Right lobe of liver (tissue), 6 donors: Measurements from ENCODE around the gene LRRC8E. TPM values are rescaled to one million over a fixed set of nuclear protein-coding genes. Genes with fewer than 3 reads are reported as not detected.
A peak's percentile ranks its signal among the peaks of the same experiment; 100 is the strongest.

Experiments used
- ATAC-seq, 4 donors: fragments of 200-7000 bp; cut with Tn5 transposase; one replicate each; pipeline ENCODE4 v1.9.1; 2020; ENCODE audit warnings: mild to moderate bottlenecking in 4 of 4, moderate library complexity in 4 of 4
- DNase-seq, 3 donors: peaks; one replicate each; pipeline ENCODE4 v3.0.0-alpha.2; 2020
- H3K27ac ChIP-seq, 3 donors: fragments of 200-600 bp; one replicate each; pipeline ENCODE4 v1.8.0; 2022
- H3K27me3 ChIP-seq, 2 donors: fragments of 200-600 bp; one replicate each; pipeline ENCODE4 v1.8.0; 2022
- H3K36me3 ChIP-seq, 4 donors: fragments of 200-600 bp; sonication (generic) in 1 of 4; one replicate each; pipeline versions ENCODE4 v1.5.1 to v1.8.0; 2017 to 2022; ENCODE audit warnings: control low read depth in 1 of 4
- H3K4me1 ChIP-seq, 4 donors: fragments of 200-600 bp; sonication (generic) in 1 of 4; one replicate each; pipeline versions ENCODE4 v1.5.1 to v1.8.0; 2017 to 2022; ENCODE audit warnings: control low read depth in 1 of 4
- H3K4me3 ChIP-seq, 3 donors: fragments of 200-600 bp; one replicate each; pipeline ENCODE4 v1.8.0; 2022
- H3K9me3 ChIP-seq, 4 donors: fragments of 200-600 bp; sonication (generic) in 1 of 4; one replicate each; pipeline versions ENCODE4 v1.5.1 to v1.8.0; 2017 to 2022; ENCODE audit warnings: control low read depth in 1 of 4
- CTCF ChIP-seq, 4 donors: fragments of 200-600 bp in 3 of 4; fragments of 450-650 bp in 1 of 4; IDR thresholded peaks; one replicate each; pipeline versions ENCODE4 v1.5.1 to v1.8.0; 2016 to 2022; ENCODE audit warnings: antibody characterized with exemption in 4 of 4, mild to moderate bottlenecking in 2 of 4
- POLR2A ChIP-seq: fragments of 450-650 bp; IDR thresholded peaks from one replicate; pipeline ENCODE4 v1.6.1; 2017; ENCODE audit warnings: antibody characterized with exemption, mild to moderate bottlenecking
- WGBS: methylation state at CpG from one replicate; pipeline ENCODE4 v1.1.6; 2018; ENCODE audit warnings: low coverage, low lambda C conversion rate; ENCODE audit not compliant: insufficient coverage; ENCODE audit errors: missing lambda C conversion rate; 5-methylcytosine and 5-hydroxymethylcytosine counted together
- intact Hi-C, 2 donors: fragments of 100-400 bp; cut with DNase I; formaldehyde crosslinking; loops; one replicate each; pipeline versions ENCODE4 v1.11.2 to v1.14.1; 2022
- total RNA-seq, 6 experiments: library from RNA; depleted of rRNA in 2 of 6; stranded (reverse); fragments of >200 nt in 2 of 6; fragmentation: NEBNext Ultra II Directional in 3 of 6; extraction: Animal tissue kit (Norgen Biotek cat#: 25700) in 3 of 6; gene quantifications; one replicate each; pipeline versions ENCODE4 v1.1.0 to v1.2.4, GENCODE V29; 2016 to 2023
- donor health status: DM: no; HTN: yes; CAD: no.
- donor health status: DM: no; HTN: no; CAD: no.
- donor health status: DM: no; HTN: no; CAD: no.
- donor health status: DM: no; HTN: yes; CAD: no.
- donor health status: DM: no; HTN: yes; CAD: no.

The LRRC8E gene
- total RNA-seq, 6 experiments from 2014 or later = 1.5 to 9.6 (median 3.5) TPM

GRCh38 chr19:7924651-7925170 is 36.4 kb downstream of the LRRC8E start:
- TF ChIP-seq POLR2A = no peak
- no peak for TF ChIP-seq CTCF (IDR thresholded peaks at IDR 0.05)
- DNase-seq (peak in 2 of 3 donors; percentile 32 to 57), ATAC-seq (no peak)
- no peaks in the 10 kb centered on the region for H3K9me3 ChIP-seq
- 10% methylated on average over 11 of the region's 34 CpGs for WGBS
- peaks cover 0 to 8% (median 0%) of the 10 kb centered on the region in 4 donors for H3K36me3 ChIP-seq
- no peaks in the 10 kb centered on the region for H3K27me3 ChIP-seq
- intact Hi-C loops = no loop called here
- peaks cover 0 to 16% (median 8%) of the 10 kb centered on the region in 4 donors for H3K4me1 ChIP-seq
- peak overlapping the region in 1 of 3 donors; percentile 33 for H3K4me3 ChIP-seq
- H3K27ac ChIP-seq = no peak overlapping the region

GRCh38 chr19:7925171-7925851 is 37.0 kb downstream of the LRRC8E start:
- peaks cover 0 to 10% (median 0%) of the 10 kb centered on the region in 4 donors for H3K36me3 ChIP-seq
- WGBS = no CpG with 5 or more reads among the region's 98 CpGs

GRCh38 chr19:7926021-7926726 is 37.9 kb downstream of the LRRC8E start, which contains the start of gene CTXN1:
TSS of gene CTXN1 (minus strand) at chr19:7926135. CDS start at chr19:7925538, 597 bp downstream.
- peaks cover 0 to 13% (median 6%) of the 10 kb centered on the region in 4 donors for H3K4me1 ChIP-seq
- DNase-seq (peak; percentile 73 to 76 (median 73)), ATAC-seq (peak; percentile 37 to 65 (median 49))
- no peak within 1 kb of the TSS for H3K27ac ChIP-seq
- peaks cover 0 to 18% (median 4%) of the 10 kb centered on the region in 4 donors for H3K36me3 ChIP-seq
- no peak for TF ChIP-seq CTCF (IDR thresholded peaks at IDR 0.05)
- TF ChIP-seq POLR2A = no peak
- peak within 1 kb of the TSS in 1 of 3 donors; percentile 33 for H3K4me3 ChIP-seq
- H3K27me3 ChIP-seq = no peaks in the 10 kb centered on the region
- H3K9me3 ChIP-seq = no peaks in the 10 kb centered on the region
- intact Hi-C loops = no loop called here
- 62% methylated on average over 12 of the region's 65 CpGs for WGBS

More at GRCh38 chr19:7925171-7925851, 37.0 kb downstream of the LRRC8E start:
- DNase-seq = peak; percentile 60 to 69 (median 61)
- Histone ChIP-seq H3K27me3 (no peaks in the 10 kb centered on the region), H3K9me3 (no peaks in the 10 kb centered on the region), H3K27ac (no peak overlapping the region), H3K4me3 (peak overlapping the region in 1 of 3 donors; percentile 33), H3K4me1 (peaks cover 0 to 16% (median 8%) of the 10 kb centered on the region in 4 donors)
- intact Hi-C loops = no loop called here
- no peak for ATAC-seq
- peak; percentile 63 to 78 (median 70) for TF ChIP-seq CTCF (IDR thresholded peaks at IDR 0.05)
- TF ChIP-seq POLR2A = no peak

DNA sequence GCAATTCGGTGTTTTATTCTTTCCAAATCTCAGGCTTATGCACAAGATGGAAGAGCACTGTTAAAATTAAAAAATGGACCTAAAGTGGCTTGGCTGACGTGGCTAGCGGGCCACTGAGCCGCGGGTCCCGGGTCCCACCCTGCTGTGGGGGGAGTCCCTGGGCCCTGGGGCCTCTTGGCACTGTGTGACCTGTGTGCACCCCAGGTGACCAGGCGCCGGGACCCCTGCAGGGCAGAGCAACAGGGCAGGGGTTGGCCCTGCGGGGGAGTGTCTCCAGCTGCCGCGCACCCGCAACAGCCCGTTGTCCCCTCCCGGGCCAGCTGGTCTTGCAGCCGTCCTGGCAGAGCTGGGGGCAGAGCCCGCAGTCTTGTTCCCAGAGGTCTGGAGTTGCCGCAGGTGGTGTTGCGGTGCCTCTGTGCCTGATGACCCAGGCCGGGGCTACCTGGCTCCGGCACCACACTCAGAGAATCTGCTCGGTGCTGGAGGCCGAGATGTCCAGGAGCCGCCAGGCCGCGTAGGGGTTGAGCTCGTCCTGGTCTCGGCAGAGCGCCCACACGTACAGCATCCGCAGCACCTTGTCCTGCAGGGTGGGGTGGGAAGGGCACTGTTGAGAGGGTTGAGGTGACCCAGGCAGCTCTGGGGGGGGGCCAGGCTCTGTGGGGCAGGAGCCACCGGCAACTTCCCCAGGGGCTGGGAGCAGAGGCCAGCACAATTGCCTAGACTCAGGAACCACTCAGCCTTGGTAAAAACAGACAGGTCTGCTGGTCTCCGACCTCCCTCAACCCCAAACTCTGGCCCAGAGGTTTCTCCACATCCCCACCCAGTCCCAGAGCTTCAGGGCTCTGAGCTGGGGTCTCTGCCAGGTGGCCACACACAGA is 38.7 kb downstream of the LRRC8E start:
- ATAC-seq (peak in 2 of 4 donors; percentile 1), DNase-seq (peak; percentile 38 to 59 (median 52))
- H3K27ac ChIP-seq = no peak overlapping the region
- no peak overlapping the region for H3K4me3 ChIP-seq
- TF ChIP-seq POLR2A = no peak
- TF ChIP-seq CTCF (IDR thresholded peaks at IDR 0.05) = no peak
- H3K36me3 ChIP-seq = peaks cover 0 to 24% (median 9%) of the 10 kb centered on the region in 4 donors
- intact Hi-C loops = no loop called here
- no peaks in the 10 kb centered on the region for H3K27me3 ChIP-seq
- peaks cover 0 to 6% (median 0%) of the 10 kb centered on the region in 4 donors for H3K4me1 ChIP-seq
- WGBS = 68% methylated on average over 4 of the region's 32 CpGs
- H3K9me3 ChIP-seq = no peaks in the 10 kb centered on the region
